Fibroblast of skin of back (primary cell): ENCODE data around the gene METRNL.
A peak's percentile ranks its signal among the peaks of the same experiment; 100 is the strongest.
"Not testable (repeated sequence)": the region's sequence is repeated elsewhere in the genome, so short reads cannot be mapped to it uniquely, and the experiment has no call there.

Source experiments
- DNase-seq: peaks from one replicate; pipeline ENCODE4 v3.0.0-alpha.2; 2013

METRNL gene

DNA sequence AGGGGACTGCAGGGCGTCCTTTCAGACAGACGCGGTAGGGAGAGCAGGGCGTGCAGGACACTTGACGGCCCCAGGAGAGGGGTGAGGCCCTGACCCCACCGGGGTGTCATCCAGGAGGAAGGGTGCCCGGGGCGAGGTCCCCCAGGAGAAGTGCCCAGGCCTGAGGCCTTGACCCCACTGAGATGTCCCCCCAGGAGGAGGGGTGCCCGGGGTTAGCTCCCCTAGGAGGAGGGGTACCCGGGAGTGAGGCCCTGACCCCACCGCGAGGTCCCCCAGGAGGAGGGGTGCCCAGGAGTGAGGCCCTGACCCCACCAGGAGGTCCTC is 27.2 kb upstream of the METRNL start:
- DNase-seq, result no peak

- no peak for DNase-seq
These were observed 26.3 kb upstream of the METRNL start for GRCh38 chr17:83053021-83053681.

GRCh38 chr17:83053739-83054451 is 25.5 kb upstream of the METRNL start:
- DNase-seq, result no peak

DNA sequence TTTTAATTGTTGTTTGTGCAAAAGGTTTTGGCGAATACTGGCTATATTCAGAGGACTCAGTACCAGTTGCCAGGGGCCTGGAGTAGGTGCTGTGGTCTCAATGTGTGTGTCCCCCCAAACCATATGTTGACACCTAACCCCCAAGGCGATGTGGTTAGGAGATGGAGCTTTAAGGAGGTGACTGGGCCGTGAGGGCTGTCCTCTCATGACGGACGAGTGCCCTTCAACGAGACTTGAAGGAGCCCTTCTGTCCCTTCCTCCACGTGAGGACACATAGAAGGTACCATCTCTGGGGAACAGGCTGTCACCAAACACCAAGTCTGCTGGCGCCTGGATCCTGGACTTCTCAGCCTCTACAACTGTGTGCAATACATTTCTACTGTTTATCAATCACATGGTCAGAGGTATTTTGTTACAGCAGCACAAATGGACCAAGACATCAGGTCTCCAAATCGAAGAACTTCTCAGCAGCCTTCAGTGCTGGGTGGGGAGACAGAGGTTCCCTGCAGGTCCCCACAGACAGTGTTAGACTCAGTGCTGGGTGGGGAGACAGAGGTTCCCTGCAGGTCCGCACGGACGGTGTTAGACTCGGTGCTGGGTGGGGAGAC is 24.8 kb upstream of the METRNL start:
- no peak for DNase-seq

DNA sequence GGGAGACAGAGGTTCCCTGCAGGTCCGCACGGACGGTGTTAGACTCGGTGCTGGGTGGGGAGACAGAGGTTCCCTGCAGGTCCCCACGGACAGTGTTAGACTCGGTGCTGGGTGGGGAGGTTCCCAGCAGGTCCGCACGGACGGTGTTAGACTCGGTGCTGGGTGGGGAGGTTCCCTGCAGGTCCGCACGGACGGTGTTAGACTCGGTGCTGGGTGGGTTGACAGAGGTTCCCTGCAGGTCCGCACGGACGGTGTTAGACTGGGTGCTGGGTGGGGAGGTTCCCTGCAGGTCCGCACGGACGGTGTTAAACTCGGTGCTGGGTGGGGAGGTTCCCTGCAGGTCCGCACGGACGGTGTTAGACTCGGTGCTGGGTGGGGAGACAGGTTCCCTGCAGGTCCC is 24.2 kb upstream of the METRNL start:
- not testable (repeated sequence) for DNase-seq

- DNase-seq, result peak; percentile 92
These were observed 23.4 kb upstream of the METRNL start for GRCh38 chr17:83055911-83056582.

GRCh38 chr17:83056583-83057396 is 22.6 kb upstream of the METRNL start:
- DNase-seq, result no peak

- DNase-seq, result no peak
These were observed 22.0 kb upstream of the METRNL start for GRCh38 chr17:83057397-83057761.

GRCh38 chr17:83057793-83058265 is 21.6 kb upstream of the METRNL start:
- no peak for DNase-seq

DNA sequence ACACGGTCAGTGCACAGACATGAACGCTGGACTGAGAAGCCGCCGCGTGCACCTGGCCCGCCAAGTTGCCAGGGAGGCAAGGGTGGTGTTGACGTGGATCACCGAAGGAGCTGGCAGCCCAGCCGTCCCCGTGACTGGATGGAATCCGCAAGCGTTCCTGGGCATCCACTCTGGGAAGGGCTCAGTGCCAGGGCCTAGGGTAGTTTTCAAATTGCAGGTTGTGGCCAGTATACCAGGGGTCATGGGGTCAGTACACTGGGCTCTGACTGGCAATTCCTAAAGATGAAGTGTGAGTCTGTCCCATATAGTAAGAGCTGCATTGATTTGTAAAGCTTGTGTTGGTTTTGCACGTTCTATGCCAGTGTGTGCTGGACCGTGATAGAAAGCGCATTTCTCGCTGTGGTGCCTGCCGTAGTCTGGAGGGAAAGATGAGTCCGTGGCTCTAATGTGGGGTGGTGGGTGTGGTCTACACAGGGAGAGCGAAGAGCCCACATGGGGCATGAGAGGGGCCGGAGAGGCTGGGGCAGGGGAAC is 21.1 kb upstream of the METRNL start:
- no peak for DNase-seq

- DNase-seq, result no peak
These were observed 17.8 kb upstream of the METRNL start for GRCh38 chr17:83061586-83061985.

GRCh38 chr17:83062011-83062817 is 17.2 kb upstream of the METRNL start:
- DNase-seq, result no peak

DNA sequence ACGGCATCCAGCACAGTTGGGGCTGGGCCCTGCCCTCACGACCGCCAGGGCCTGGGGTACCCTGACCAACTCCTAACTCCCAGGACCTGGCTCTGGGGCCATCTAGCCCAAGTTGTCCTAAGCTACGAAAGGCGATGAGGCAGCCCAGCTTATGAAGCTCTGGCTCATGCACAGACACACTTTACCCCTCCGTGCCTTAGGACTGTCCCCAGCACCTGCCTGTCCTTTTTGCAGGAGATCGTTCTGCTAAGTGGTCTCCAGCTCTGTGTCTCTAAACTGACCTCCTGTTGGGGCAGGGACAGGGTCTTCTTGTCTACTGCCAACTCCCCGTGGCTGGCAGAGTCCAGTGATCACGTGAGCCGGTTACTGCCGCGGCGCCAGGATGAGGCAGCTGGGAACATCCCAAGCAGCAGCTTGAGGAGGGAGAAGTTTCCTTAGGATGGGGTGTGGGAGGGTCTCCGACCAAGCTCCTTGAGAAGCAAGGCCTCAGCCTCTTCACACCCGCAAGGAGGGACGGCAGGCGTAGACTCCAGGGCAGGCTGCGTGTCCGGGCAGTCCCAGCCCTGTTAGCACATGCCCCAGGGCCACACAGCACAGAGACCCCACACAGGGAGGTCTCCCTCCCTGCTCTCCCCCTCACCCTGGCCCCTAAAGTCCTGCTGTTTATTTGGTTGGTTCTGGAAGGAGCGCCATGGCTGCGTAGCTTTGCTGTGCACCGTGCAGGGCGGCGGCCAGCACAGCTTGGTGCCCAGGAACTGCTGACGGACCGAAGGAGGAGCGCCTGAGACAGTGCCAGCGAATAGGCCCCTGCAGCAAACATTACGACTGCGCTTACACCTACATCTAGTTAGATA is 16.4 kb upstream of the METRNL start:
- no peak for DNase-seq

- no peak for DNase-seq
These were observed 15.2 kb upstream of the METRNL start for GRCh38 chr17:83064021-83064731.

DNA sequence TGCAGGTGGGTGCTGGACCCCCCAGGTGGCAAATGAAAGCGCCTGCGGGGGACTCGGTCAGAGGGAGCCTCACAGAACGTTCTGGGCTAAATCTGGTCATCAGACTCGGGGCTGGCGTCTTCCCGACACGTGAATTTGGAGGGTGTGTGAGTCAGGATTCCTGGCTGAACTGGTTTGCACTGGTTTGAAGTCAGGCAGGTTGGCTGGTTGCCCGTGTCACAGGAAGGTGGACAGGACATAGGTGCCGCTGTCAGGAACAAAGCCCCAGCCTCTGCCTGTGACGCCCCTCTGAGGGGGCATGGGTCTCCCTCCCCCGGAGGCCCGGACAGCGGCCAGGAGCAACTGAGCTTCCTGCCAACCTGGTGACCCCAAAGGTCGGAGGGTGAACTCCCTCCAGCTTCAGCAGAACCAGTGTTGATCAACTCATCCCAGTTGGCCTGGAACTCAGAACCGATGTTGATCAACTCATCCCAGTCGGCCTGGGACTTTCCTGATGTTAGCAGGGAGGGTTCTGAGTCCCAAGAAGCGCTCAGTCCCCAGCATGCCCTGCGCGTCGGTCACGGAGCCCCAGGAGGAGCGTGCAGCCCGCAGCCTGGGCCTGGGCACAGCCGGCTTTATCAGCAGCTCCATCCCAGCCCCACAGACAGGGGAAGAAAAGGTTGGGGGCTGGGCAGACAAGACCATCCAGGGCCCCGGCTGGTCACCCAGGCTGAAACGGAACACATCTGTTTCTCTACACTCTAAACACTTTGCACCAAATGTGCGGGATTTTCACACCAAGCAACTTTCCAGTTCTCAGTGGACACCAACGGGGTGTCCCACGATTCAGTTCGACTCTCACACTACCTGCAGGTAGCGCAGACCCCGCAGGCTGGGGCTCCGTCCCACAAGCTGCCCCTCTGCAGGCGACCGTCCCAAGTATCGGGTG is 14.4 kb upstream of the METRNL start:
- DNase-seq, result no peak

- DNase-seq, result no peak
These were observed 13.5 kb upstream of the METRNL start for GRCh38 chr17:83065660-83066542.

DNA sequence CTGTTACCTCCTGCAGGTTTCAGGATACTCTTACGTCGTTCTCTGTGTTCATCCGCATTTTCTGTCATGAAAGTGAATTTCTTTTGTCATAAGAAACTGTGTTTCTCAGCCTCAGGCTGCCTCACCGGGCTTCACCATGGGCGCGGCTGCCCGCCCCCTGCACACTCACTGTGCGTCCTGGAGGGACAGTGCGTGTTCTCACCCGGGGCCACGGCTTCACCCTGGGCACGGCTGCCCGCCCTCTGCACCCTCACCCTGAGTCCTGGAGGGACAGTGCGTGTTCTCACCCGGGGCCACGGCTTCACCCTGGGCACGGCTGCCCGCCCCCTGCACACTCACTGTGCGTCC is 12.9 kb upstream of the METRNL start:
- not testable (repeated sequence) for DNase-seq
